ENCODE data around the gene NOX4. TPM values are rescaled to one million over a fixed set of nuclear protein-coding genes. Genes with fewer than 3 reads are reported as not detected.

The NOX4 gene
- total RNA-seq (2012; rRNA removed), result 0.44 and 0.51 TPM in 2 replicates

DNA sequence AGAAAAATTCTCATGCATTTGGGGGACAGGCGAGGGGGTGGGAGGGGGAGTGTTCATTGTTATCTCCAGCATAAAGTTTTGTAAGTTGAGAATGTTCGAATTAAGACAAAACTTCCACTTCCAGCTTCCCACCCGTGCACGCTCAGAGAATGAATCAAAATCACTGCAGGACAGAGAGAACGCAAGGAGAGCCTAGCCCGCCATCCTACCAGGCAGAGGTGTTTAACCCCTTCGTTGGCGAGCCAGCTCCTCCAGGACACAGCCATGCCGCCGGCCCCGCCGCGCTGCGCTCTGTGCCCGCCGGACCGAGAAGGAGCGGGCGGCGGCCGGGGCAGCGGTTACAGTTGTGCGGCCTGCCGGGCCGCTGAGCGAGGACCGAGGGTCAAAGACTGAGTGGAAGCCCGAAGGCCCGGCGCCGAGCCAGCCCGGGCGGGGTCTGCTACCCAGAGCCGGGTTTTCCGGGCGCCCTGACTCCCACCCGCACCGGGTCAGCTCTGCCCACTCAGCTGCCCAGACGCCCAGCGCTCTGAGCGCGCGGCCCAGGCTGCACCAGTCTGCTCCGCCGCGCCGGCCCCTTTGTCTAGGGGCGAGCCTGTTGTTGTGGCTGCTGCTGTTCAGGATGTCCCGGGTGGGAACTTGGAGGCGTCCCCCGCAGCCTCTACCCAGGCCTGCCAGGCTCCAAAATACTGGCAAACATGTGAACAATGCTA is at the start of gene NOX4:
NOX4 (minus strand) TSS at position 395 of the 710 bp plus-strand sequence; CDS start at position 266, 129 bp downstream.
- H3K27me3 ChIP-seq (ENCODE audit: control insufficient read depth, insufficient read depth, low read length), result no peaks in the 10 kb centered on the region
- H3K36me3 ChIP-seq (ENCODE audit: insufficient read depth, low read length), result no peaks in the 10 kb centered on the region
- H3K9me3 ChIP-seq (replicated peaks; ENCODE audit: low read length), result no peaks in the 10 kb centered on the region
- peak within 1 kb of the TSS; percentile 88 for H3K9ac ChIP-seq (ENCODE audit: low read depth, low read length)
- peaks cover 42% of the 10 kb centered on the region for H3K4me1 ChIP-seq (ENCODE audit: control insufficient read depth, insufficient read depth, low read length)
- H3K4me3 ChIP-seq (ENCODE audit: low read length), result peak within 1 kb of the TSS; percentile 77
- H3K4me2 ChIP-seq (ENCODE audit: low read length), result peak within 1 kb of the TSS; percentile 82

DNA sequence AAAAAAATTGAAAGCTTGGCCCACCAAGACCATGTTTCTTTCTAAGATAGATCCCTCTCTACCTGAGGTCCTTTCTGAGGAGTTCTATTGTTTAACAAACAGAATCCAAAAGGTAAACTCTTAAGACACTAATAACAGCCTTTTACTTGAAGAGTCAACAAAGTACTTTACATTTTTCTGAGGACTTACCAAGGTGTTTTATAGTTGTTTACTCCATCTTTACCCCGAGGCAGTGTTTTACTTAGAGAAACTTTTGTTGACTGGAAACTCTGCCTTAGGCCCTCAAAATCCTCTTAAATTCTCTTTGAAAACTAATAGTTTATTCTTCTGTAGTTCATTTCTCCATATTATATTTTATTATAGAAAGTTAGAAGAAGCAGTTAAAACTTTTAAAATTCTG is 49.7 kb upstream of the NOX4 start:
- Histone ChIP-seq H3K36me3 (ENCODE audit: insufficient read depth, low read length) (no peaks in the 10 kb centered on the region), H3K9ac (ENCODE audit: low read depth, low read length) (no peak overlapping the region), H3K9me3 (replicated peaks; ENCODE audit: low read length) (no peaks in the 10 kb centered on the region), H3K27me3 (ENCODE audit: control insufficient read depth, insufficient read depth, low read length) (no peaks in the 10 kb centered on the region), H3K4me2 (ENCODE audit: low read length) (no peak overlapping the region), H3K4me3 (ENCODE audit: low read length) (no peak overlapping the region), H3K4me1 (ENCODE audit: control insufficient read depth, insufficient read depth, low read length) (no peaks in the 10 kb centered on the region)

DNA sequence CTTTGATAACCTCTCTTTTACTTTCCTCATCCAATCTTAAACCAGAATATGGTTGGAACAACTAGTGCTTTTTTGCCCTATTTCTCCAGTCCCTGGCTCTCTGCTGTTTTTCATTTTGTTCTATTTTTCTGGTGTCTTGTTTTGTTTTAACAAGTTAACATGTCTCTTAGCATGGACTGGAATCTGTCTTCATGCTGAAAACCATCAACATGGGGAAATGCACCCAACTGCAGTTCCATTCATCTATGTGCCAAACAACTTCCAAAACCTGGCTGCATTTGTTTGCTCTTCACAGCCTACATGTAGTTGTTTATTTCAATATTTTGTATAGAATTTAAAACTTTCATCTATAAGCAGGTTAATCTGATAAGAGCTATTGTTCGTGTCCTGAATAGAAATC is 46.8 kb upstream of the NOX4 start:
- Histone ChIP-seq H3K9me3 (replicated peaks; ENCODE audit: low read length) (no peaks in the 10 kb centered on the region), H3K36me3 (ENCODE audit: insufficient read depth, low read length) (no peaks in the 10 kb centered on the region), H3K27me3 (ENCODE audit: control insufficient read depth, insufficient read depth, low read length) (peaks cover 3% of the 10 kb centered on the region), H3K9ac (ENCODE audit: low read depth, low read length) (no peak overlapping the region), H3K4me2 (ENCODE audit: low read length) (no peak overlapping the region), H3K4me3 (ENCODE audit: low read length) (no peak overlapping the region), H3K4me1 (ENCODE audit: control insufficient read depth, insufficient read depth, low read length) (no peaks in the 10 kb centered on the region)

DNA sequence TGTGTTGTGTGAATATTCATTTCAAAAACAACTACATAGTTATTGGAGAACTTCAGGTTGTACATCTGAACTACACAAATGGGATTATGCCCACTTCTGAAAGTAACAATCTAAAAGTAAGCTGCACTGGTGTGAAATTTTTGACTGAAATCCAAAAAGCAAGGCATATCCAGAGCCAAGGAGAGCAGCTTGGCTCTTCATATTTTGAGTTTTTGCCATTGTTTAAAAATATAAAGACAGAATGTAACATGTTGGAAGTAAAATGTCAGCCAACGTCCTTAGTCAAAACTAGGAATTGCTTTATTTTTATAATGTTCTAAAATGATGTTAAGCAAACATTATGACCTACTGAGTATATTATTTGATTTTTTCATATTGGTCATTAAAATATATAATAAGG is 45.8 kb upstream of the NOX4 start:
- Histone ChIP-seq H3K4me3 (ENCODE audit: low read length) (no peak overlapping the region), H3K4me1 (ENCODE audit: control insufficient read depth, insufficient read depth, low read length) (no peaks in the 10 kb centered on the region), H3K9ac (ENCODE audit: low read depth, low read length) (no peak overlapping the region), H3K4me2 (ENCODE audit: low read length) (no peak overlapping the region), H3K36me3 (ENCODE audit: insufficient read depth, low read length) (no peaks in the 10 kb centered on the region), H3K27me3 (ENCODE audit: control insufficient read depth, insufficient read depth, low read length) (peaks cover 3% of the 10 kb centered on the region), H3K9me3 (replicated peaks; ENCODE audit: low read length) (no peaks in the 10 kb centered on the region)

DNA sequence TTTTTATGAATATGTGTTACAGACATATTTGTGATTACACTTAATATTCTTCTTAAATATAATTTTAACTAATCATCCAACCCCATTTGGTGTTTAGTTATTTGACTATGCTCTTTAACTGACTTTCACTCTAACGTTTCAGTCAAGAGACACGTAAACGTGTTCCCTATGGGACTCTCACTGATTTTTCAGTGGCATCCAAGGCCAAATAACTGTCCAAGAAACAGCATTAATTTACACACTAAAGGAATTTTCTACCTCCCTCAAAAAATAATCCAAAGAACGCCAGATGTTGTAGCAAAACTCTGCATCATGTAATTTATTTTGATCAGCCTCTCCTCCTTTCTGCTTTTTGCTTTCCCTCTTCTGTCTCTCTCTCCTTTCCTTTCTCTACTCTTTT is 44.0 kb upstream of the NOX4 start:
- peaks cover 3% of the 10 kb centered on the region for H3K27me3 ChIP-seq (ENCODE audit: control insufficient read depth, insufficient read depth, low read length)
- H3K4me2 ChIP-seq (ENCODE audit: low read length), result no peak overlapping the region
- no peak overlapping the region for H3K4me3 ChIP-seq (ENCODE audit: low read length)
- no peaks in the 10 kb centered on the region for H3K9me3 ChIP-seq (replicated peaks; ENCODE audit: low read length)
- no peaks in the 10 kb centered on the region for H3K36me3 ChIP-seq (ENCODE audit: insufficient read depth, low read length)
- no peak overlapping the region for H3K9ac ChIP-seq (ENCODE audit: low read depth, low read length)
- no peaks in the 10 kb centered on the region for H3K4me1 ChIP-seq (ENCODE audit: control insufficient read depth, insufficient read depth, low read length)

DNA sequence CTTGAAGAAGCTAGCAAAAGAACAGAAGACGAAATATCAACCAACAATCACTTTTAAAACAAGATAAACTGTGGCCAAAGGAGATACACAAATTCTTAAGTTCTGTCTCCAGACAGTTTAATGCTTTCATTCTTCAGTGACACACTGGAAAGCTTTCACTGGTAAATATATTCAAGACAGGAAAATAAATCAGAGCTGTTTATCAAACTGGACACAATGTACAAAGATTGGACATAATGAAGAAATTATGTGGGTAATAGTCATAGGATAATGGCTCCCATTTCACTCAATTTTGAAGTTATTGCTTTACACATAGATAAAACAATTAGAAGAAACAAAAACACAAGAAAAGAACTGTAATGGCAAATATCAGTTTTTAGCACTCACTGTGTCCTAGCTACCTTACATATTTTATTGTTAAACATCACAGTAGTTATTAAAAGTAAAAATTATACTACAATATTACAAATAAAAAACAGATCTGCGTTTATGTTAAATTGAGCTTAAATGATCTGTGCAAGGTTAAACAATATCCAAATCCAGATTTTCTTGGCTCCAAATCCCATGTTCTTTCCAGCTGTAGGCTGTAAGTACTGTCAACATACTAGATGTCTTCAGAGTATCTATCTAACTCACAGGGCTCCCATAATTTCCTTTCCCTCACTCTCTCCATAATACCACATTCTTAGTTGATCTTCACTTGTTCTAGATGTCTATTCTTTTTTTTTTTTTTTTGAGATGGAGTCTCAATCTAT is 38.6 kb upstream of the NOX4 start:
- Histone ChIP-seq H3K4me2 (ENCODE audit: low read length) (no peak overlapping the region), H3K27me3 (ENCODE audit: control insufficient read depth, insufficient read depth, low read length) (peaks cover 3% of the 10 kb centered on the region), H3K9ac (ENCODE audit: low read depth, low read length) (no peak overlapping the region), H3K4me3 (ENCODE audit: low read length) (no peak overlapping the region), H3K9me3 (replicated peaks; ENCODE audit: low read length) (no peaks in the 10 kb centered on the region), H3K36me3 (ENCODE audit: insufficient read depth, low read length) (no peaks in the 10 kb centered on the region), H3K4me1 (ENCODE audit: control insufficient read depth, insufficient read depth, low read length) (no peaks in the 10 kb centered on the region)

DNA sequence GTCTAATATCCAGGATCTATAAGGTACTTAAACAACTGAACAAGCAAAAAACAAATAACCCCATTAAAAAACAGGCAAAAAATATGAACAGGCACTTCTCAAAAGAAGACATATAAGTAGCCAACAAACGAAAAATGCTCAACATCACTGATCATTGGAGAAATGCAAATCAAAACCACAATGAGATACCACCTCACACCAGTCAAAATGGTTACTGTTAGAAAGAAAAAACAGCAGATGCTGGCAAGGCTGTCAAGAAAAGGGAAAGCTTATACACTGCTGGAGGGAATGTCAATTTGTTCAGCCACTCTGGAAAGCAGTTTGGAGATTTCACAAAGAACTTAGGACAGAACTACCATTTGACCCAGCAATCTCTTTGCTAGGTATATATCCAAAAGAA is 30.6 kb upstream of the NOX4 start:
- Histone ChIP-seq H3K9me3 (replicated peaks; ENCODE audit: low read length) (no peaks in the 10 kb centered on the region), H3K4me3 (ENCODE audit: low read length) (no peak overlapping the region), H3K4me1 (ENCODE audit: control insufficient read depth, insufficient read depth, low read length) (no peaks in the 10 kb centered on the region), H3K36me3 (ENCODE audit: insufficient read depth, low read length) (no peaks in the 10 kb centered on the region), H3K4me2 (ENCODE audit: low read length) (no peak overlapping the region), H3K9ac (ENCODE audit: low read depth, low read length) (no peak overlapping the region), H3K27me3 (ENCODE audit: control insufficient read depth, insufficient read depth, low read length) (no peaks in the 10 kb centered on the region)

DNA sequence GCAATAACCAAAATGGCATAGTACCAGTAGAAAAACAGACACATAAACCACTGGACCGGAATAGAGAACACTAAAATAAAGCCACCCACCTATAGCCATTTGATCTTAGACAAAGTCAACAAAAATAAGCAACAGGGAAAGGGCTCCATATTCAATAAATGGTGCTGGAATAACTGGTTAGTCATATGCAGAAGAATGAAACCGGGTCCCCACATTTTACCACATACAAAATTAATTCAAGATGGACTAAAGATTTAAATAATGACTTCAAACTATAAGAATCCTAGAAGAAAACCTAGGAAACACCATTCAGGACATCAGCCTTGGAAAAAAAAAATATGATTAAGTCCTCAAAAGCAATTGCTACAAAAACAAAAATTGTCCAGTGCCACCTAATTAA is 30.1 kb upstream of the NOX4 start:
- Histone ChIP-seq H3K4me2 (ENCODE audit: low read length) (no peak overlapping the region), H3K36me3 (ENCODE audit: insufficient read depth, low read length) (no peaks in the 10 kb centered on the region), H3K9me3 (replicated peaks; ENCODE audit: low read length) (no peaks in the 10 kb centered on the region), H3K9ac (ENCODE audit: low read depth, low read length) (no peak overlapping the region), H3K27me3 (ENCODE audit: control insufficient read depth, insufficient read depth, low read length) (no peaks in the 10 kb centered on the region), H3K4me3 (ENCODE audit: low read length) (no peak overlapping the region), H3K4me1 (ENCODE audit: control insufficient read depth, insufficient read depth, low read length) (no peaks in the 10 kb centered on the region)

DNA sequence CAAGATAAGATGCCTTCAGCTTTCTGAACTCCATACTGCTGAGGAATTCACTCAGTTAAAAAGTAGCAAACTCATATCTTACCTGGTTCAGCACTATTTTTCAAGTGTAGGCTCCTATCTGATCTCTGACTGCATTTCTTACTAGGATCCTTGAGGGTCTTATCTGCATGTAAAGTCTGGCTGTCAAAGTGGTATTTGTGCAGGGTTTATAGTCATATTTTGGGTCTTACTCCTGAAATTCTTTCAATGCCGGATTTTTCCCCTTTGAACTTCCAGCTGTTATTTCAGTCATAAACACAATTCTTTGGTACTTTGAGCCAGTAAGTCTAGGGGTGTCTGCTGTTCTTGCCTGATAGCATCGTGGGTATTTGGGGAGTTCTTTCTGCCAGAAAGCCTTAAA is 25.3 kb upstream of the NOX4 start:
- no peaks in the 10 kb centered on the region for H3K4me1 ChIP-seq (ENCODE audit: control insufficient read depth, insufficient read depth, low read length)
- no peaks in the 10 kb centered on the region for H3K9me3 ChIP-seq (replicated peaks; ENCODE audit: low read length)
- H3K9ac ChIP-seq (ENCODE audit: low read depth, low read length), result no peak overlapping the region
- H3K4me2 ChIP-seq (ENCODE audit: low read length), result no peak overlapping the region
- H3K27me3 ChIP-seq (ENCODE audit: control insufficient read depth, insufficient read depth, low read length), result no peaks in the 10 kb centered on the region
- H3K36me3 ChIP-seq (ENCODE audit: insufficient read depth, low read length), result no peaks in the 10 kb centered on the region
- H3K4me3 ChIP-seq (ENCODE audit: low read length), result no peak overlapping the region

DNA sequence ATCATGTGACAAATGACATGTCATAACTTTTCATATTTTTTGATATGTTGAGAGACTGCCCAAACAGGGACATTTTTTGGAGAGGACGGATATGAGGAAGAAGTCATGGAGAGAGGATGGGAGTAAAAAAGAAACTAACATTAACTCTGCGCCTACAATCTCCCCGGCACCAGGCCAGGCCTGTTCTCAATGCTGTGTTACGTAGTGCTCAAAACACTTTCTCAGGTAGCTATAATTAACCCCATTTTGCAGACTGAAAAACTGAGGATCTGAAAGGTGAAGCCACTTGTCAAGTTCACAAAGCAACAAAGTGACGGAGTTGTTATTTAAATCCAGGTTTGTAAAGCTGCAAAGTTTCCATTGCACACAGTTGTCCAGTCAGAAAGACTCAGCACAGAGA is 17.4 kb upstream of the NOX4 start:
- no peak overlapping the region for H3K9ac ChIP-seq (ENCODE audit: low read depth, low read length)
- H3K4me2 ChIP-seq (ENCODE audit: low read length), result no peak overlapping the region
- H3K4me1 ChIP-seq (ENCODE audit: control insufficient read depth, insufficient read depth, low read length), result no peaks in the 10 kb centered on the region
- H3K9me3 ChIP-seq (replicated peaks; ENCODE audit: low read length), result no peaks in the 10 kb centered on the region
- H3K27me3 ChIP-seq (ENCODE audit: control insufficient read depth, insufficient read depth, low read length), result no peaks in the 10 kb centered on the region
- no peak overlapping the region for H3K4me3 ChIP-seq (ENCODE audit: low read length)
- no peaks in the 10 kb centered on the region for H3K36me3 ChIP-seq (ENCODE audit: insufficient read depth, low read length)

DNA sequence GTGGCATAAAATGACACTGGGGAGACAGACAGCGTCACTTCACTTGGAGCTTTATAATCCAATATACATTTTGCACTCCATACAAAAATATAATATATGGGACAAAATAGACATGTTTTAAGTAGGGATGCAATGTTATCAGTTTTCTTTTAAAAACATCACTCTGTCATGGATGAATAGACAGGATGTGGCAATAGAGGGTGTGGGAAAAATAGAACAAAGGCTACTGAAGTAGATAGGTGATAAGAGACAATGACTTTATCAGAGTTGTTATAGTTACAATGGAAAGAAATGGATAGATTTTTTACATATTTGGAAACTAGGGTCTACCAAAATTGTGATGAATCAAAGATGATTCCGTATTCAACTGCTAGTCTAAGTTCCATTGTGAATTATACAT is 13.1 kb upstream of the NOX4 start:
- no peak overlapping the region for H3K4me2 ChIP-seq (ENCODE audit: low read length)
- no peaks in the 10 kb centered on the region for H3K4me1 ChIP-seq (ENCODE audit: control insufficient read depth, insufficient read depth, low read length)
- no peaks in the 10 kb centered on the region for H3K27me3 ChIP-seq (ENCODE audit: control insufficient read depth, insufficient read depth, low read length)
- H3K4me3 ChIP-seq (ENCODE audit: low read length), result no peak overlapping the region
- H3K9ac ChIP-seq (ENCODE audit: low read depth, low read length), result no peak overlapping the region
- H3K9me3 ChIP-seq (replicated peaks; ENCODE audit: low read length), result no peaks in the 10 kb centered on the region
- no peaks in the 10 kb centered on the region for H3K36me3 ChIP-seq (ENCODE audit: insufficient read depth, low read length)

DNA sequence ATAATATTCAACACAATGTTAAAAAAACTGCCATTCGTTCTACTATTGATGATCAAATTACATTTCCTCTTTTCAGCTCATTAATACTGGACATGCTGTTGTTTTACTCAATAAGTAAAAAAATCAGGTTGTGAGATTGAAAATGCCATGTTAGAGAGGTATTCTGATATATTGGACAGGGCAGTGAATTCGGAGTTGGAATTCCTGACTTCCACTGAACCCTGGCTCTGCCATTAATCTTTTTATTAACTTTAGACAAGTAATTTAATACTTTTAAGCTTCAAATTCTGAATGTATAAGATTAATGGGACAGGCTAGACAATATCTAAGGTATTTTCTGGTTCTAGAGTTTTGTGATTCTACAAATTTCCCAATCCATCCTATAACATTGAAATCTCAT is 12.2 kb upstream of the NOX4 start:
- Histone ChIP-seq H3K36me3 (ENCODE audit: insufficient read depth, low read length) (no peaks in the 10 kb centered on the region), H3K27me3 (ENCODE audit: control insufficient read depth, insufficient read depth, low read length) (no peaks in the 10 kb centered on the region), H3K9ac (ENCODE audit: low read depth, low read length) (no peak overlapping the region), H3K4me2 (ENCODE audit: low read length) (no peak overlapping the region), H3K4me3 (ENCODE audit: low read length) (no peak overlapping the region), H3K9me3 (replicated peaks; ENCODE audit: low read length) (no peaks in the 10 kb centered on the region), H3K4me1 (ENCODE audit: control insufficient read depth, insufficient read depth, low read length) (no peaks in the 10 kb centered on the region)
